H1 (cell line): Measurements from ENCODE around the gene PPP6C. TPM values are rescaled to one million over a fixed set of nuclear protein-coding genes. Genes with fewer than 3 reads are reported as not detected.

ENCODE experiments used
- CTCF ChIA-PET: fragments of 300-600 bp; sonication (Branson Sonifier 250); formaldehyde crosslinking; loops from one replicate; lab custom pipeline; 2021; ENCODE audit not compliant: partially characterized antibody; lab: Charles Lee
- POLR2A ChIA-PET: fragments of 300-600 bp; sonication (Branson Sonifier 250); formaldehyde crosslinking; loops from one replicate; lab custom pipeline; 2021; ENCODE audit warnings: inconsistent platforms; ENCODE audit not compliant: partially characterized antibody; lab: Charles Lee
- DNase-seq, 2 experiments: peaks; one replicate each; pipeline versions ENCODE4 v3.0.0 to v3.0.0-alpha.2; 2010 to 2022; ENCODE audit warnings: low spot score in 2 of 2, low read depth in 1 of 2, mixed read lengths in 1 of 2
- FAIRE-seq: peaks from 2 replicates; lab custom pipeline; 2011; peaks lifted over from hg19 to GRCh38; lab: Jason Lieb, UNC
- H2AFZ ChIP-seq: 2 replicates; pipeline ENCODE4 v1.8.1; 2012; ENCODE audit warnings: low read length, inconsistent platforms
- H2AK5ac ChIP-seq: 2 replicates; pipeline ENCODE4 v1.6.1; 2013; ENCODE audit warnings: low read depth, low read length
- H2BK120ac ChIP-seq: replicated peaks from 2 replicates; pipeline ENCODE3; 2013; ENCODE audit warnings: low read depth, low read length, inconsistent platforms
- H2BK12ac ChIP-seq: 2 replicates; pipeline ENCODE4 v1.6.1; 2013; ENCODE audit warnings: low read depth, low read length
- H2BK15ac ChIP-seq: 2 replicates; pipeline ENCODE4 v1.6.1; 2013; ENCODE audit warnings: low read length
- H2BK20ac ChIP-seq: 2 replicates; pipeline ENCODE4 v1.6.1; 2013; ENCODE audit warnings: low read length
- H2BK5ac ChIP-seq: 2 replicates; pipeline ENCODE4 v1.6.1; 2013; ENCODE audit warnings: low read depth, low read length
- H3K14ac ChIP-seq: 2 replicates; pipeline ENCODE4 v1.6.1; 2013; ENCODE audit warnings: inconsistent platforms; ENCODE audit not compliant: insufficient read length
- H3K18ac ChIP-seq: 2 replicates; pipeline ENCODE4 v1.6.1; 2013; ENCODE audit warnings: low read length; ENCODE audit errors: extremely low read depth
- H3K23ac ChIP-seq: 2 replicates; pipeline ENCODE4 v1.6.1; 2013; ENCODE audit warnings: inconsistent platforms; ENCODE audit not compliant: insufficient read length
- H3K23me2 ChIP-seq: 2 replicates; pipeline ENCODE4 v1.6.1; 2013; ENCODE audit warnings: low read depth, low read length
- H3K27ac ChIP-seq: 2 replicates; pipeline ENCODE4 v1.6.1; 2011; ENCODE audit warnings: low read depth, low read length, inconsistent platforms
- H3K27me3 ChIP-seq, 4 experiments: replicated peaks in 1 of 4; 1 replicate in 1 of 4; 2 replicates in 3 of 4; pipeline versions ENCODE4 v1.6.1 to v1.8.1; 2011 to 2013; ENCODE audit warnings: low read length in 3 of 4, mild to moderate bottlenecking in 3 of 4, inconsistent platforms in 2 of 4, mixed read lengths in 2 of 4, moderate library complexity in 1 of 4; ENCODE audit not compliant: control insufficient read depth in 3 of 4, insufficient read depth in 3 of 4; ENCODE audit errors: extremely low read depth in 1 of 4
- H3K36me3 ChIP-seq, 4 experiments: 2 replicates each; pipeline versions ENCODE4 v1.6.1 to v1.8.1; 2011 to 2013; ENCODE audit warnings: mild to moderate bottlenecking in 4 of 4, low read length in 3 of 4, moderate library complexity in 2 of 4, control low read depth in 1 of 4, inconsistent platforms in 1 of 4; ENCODE audit not compliant: insufficient read depth in 4 of 4, control insufficient read depth in 2 of 4
- H3K4ac ChIP-seq: replicated peaks from 2 replicates; pipeline ENCODE3; 2013; ENCODE audit warnings: low read length, low read depth, mixed read lengths, inconsistent platforms; ENCODE audit not compliant: insufficient read length
- H3K4me1 ChIP-seq, 4 experiments: replicated peaks in 1 of 4; 1 replicate in 1 of 4; 2 replicates in 3 of 4; pipeline versions ENCODE4 v1.6.1 to v1.8.1; 2011 to 2013; ENCODE audit warnings: low read length in 3 of 4, inconsistent platforms in 2 of 4, mixed read lengths in 1 of 4; ENCODE audit not compliant: insufficient read depth in 4 of 4, control insufficient read depth in 3 of 4
- H3K4me2 ChIP-seq, 2 experiments: 2 replicates each; pipeline versions ENCODE4 v1.6.1 to v1.8.1; 2011 to 2013; ENCODE audit warnings: low read depth in 2 of 2, low read length in 2 of 2, control low read depth in 1 of 2, inconsistent platforms in 1 of 2, mild to moderate bottlenecking in 1 of 2; ENCODE audit not compliant: insufficient read depth in 1 of 2
- H3K4me3 ChIP-seq, 4 experiments: fragments of 200-600, 300-600 bp in 1 of 4; sonication (generic), shearing (Covaris generic), sonication (Bioruptor Twin) in 1 of 4; 2 replicates each; pipeline versions ENCODE4 v1.5.1 to v1.8.1; 2011 to 2016; ENCODE audit warnings: low read length in 4 of 4, low read depth in 3 of 4, control low read depth in 2 of 4, inconsistent platforms in 2 of 4, mild to moderate bottlenecking in 2 of 4, mixed read lengths in 1 of 4, moderate library complexity in 1 of 4; ENCODE audit not compliant: insufficient read depth in 2 of 4; ENCODE audit errors: extremely low read depth in 1 of 4
- H3K56ac ChIP-seq: replicated peaks from 2 replicates; pipeline ENCODE3; 2013; ENCODE audit warnings: low read depth, mild to moderate bottlenecking, mixed read lengths, low read length, inconsistent platforms; ENCODE audit not compliant: insufficient read length
- H3K79me1 ChIP-seq: 2 replicates; pipeline ENCODE4 v1.6.1; 2013; ENCODE audit warnings: low read depth, low read length, control low read depth
- H3K79me2 ChIP-seq, 2 experiments: 2 replicates each; pipeline versions ENCODE4 v1.6.1 to v1.8.1; 2012 to 2013; ENCODE audit warnings: low read length in 2 of 2, mild to moderate bottlenecking in 2 of 2, inconsistent platforms in 1 of 2; ENCODE audit not compliant: insufficient read depth in 2 of 2, control insufficient read depth in 1 of 2
- H3K9ac ChIP-seq, 4 experiments: replicated peaks in 1 of 4; 1 replicate in 1 of 4; 2 replicates in 3 of 4; pipeline versions ENCODE4 v1.6.1 to v1.8.1; 2011 to 2013; ENCODE audit warnings: low read depth in 3 of 4, low read length in 3 of 4, control low read depth in 2 of 4, mild to moderate bottlenecking in 2 of 4, moderate library complexity in 2 of 4, inconsistent platforms in 1 of 4; ENCODE audit errors: extremely low read depth in 1 of 4
- H3K9me3 ChIP-seq, 2 experiments: 2 replicates each; pipeline versions ENCODE4 v1.6.1 to v1.8.1; 2012 to 2013; ENCODE audit warnings: mild to moderate bottlenecking in 2 of 2, moderate library complexity in 2 of 2, control low read depth in 1 of 2, inconsistent platforms in 1 of 2, low read depth in 1 of 2, low read length in 1 of 2, mixed read lengths in 1 of 2; ENCODE audit not compliant: insufficient read depth in 2 of 2
- H4K20me1 ChIP-seq, 2 experiments: replicated peaks in 1 of 2; 2 replicates each; pipeline versions ENCODE3 to v1.8.1; 2011 to 2013; ENCODE audit warnings: inconsistent platforms in 2 of 2, low read length in 2 of 2, mild to moderate bottlenecking in 1 of 2; ENCODE audit not compliant: insufficient read depth in 2 of 2, control insufficient read depth in 1 of 2
- H4K5ac ChIP-seq: 2 replicates; pipeline ENCODE4 v1.6.1; 2013; ENCODE audit warnings: low read length, low read depth, mixed read lengths, inconsistent platforms; ENCODE audit not compliant: insufficient read length
- H4K8ac ChIP-seq: 2 replicates; pipeline ENCODE4 v1.8.0; 2013; ENCODE audit warnings: mild to moderate bottlenecking, moderate library complexity, low read length, inconsistent platforms; ENCODE audit not compliant: insufficient read depth; ENCODE audit errors: extremely low read depth
- H4K91ac ChIP-seq: replicated peaks from 2 replicates; pipeline ENCODE3; 2013; ENCODE audit warnings: low read length, mixed read lengths, inconsistent platforms; ENCODE audit not compliant: insufficient read length
- FOSL1 ChIP-seq: IDR thresholded peaks from 2 replicates; pipeline ENCODE4 v1.6.1; 2011; ENCODE audit warnings: mild to moderate bottlenecking, low read depth, low read length, moderate library complexity; ENCODE audit not compliant: insufficient read depth
- GABPA ChIP-seq: IDR thresholded peaks from 2 replicates; pipeline ENCODE4 v1.6.1; 2011; ENCODE audit warnings: mild to moderate bottlenecking, low read length, moderate library complexity, borderline replicate concordance; ENCODE audit not compliant: insufficient read depth
- HDAC6 ChIP-seq: IDR thresholded peaks from one replicate; pipeline ENCODE4 v1.7.1; 2012; ENCODE audit warnings: low read depth, mild to moderate bottlenecking, inconsistent platforms, low read length, moderate library complexity
- KDM1A ChIP-seq: fragments of 200-600, 300-600 bp; sonication (generic); IDR thresholded peaks from 2 replicates; pipeline ENCODE4 v1.7.1; 2016; ENCODE audit warnings: mild to moderate bottlenecking, low read length, borderline replicate concordance
- POU5F1 ChIP-seq: IDR thresholded peaks from 2 replicates; pipeline ENCODE4 v1.6.1; 2011; ENCODE audit warnings: low read depth, mild to moderate bottlenecking, low read length, moderate library complexity
- SAP30 ChIP-seq: fragments of 300-600 bp; sonication (generic); IDR thresholded peaks from 2 replicates; pipeline ENCODE4 v1.7.1; 2012; ENCODE audit warnings: low read length, moderate library complexity, mild to moderate bottlenecking, inconsistent platforms; ENCODE audit not compliant: insufficient read depth, insufficient replicate concordance
- SIRT6 ChIP-seq: IDR thresholded peaks from one replicate; pipeline ENCODE4 v1.7.1; 2012; ENCODE audit warnings: low read length, inconsistent platforms
- SP4 ChIP-seq: IDR thresholded peaks from 2 replicates; pipeline ENCODE4 v1.6.1; 2012; ENCODE audit warnings: low read length, inconsistent platforms
- TBP ChIP-seq: IDR thresholded peaks from 2 replicates; pipeline ENCODE4 v1.6.1; 2011; ENCODE audit warnings: low read depth, low read length, improper control_type of control experiment
- YY1 ChIP-seq: IDR thresholded peaks from 2 replicates; pipeline ENCODE4 v1.6.1; 2011; ENCODE audit warnings: low read depth, mild to moderate bottlenecking, low read length
- WGBS, 2 experiments: shearing (Covaris generic) in 1 of 2; methylation state at CpG; one replicate each; pipeline versions ENCODE4 v1.1.6 to v1.1.7; 2013 to 2015; ENCODE audit warnings: low lambda C conversion rate in 2 of 2, mixed read lengths in 2 of 2, inconsistent platforms in 1 of 2, low coverage in 1 of 2, missing lambda C conversion rate in 1 of 2; ENCODE audit not compliant: insufficient replicate concordance in 2 of 2, insufficient coverage in 1 of 2, insufficient read length in 1 of 2; ENCODE audit errors: extremely low coverage in 1 of 2, missing lambda C conversion rate in 1 of 2; 5-methylcytosine and 5-hydroxymethylcytosine counted together
- polyA plus RNA-seq, 7 experiments: library from polyadenylated mRNA; depleted of rRNA in 3 of 7; stranded (reverse) in 5 of 7; unstranded in 2 of 7; fragments of >200 nt in 5 of 7; fragments of 200-250 nt in 2 of 7; gene quantifications; 1 replicate in 5 of 7; 2 replicates in 1 of 7; 4 replicates in 1 of 7; pipeline versions ENCODE4 v1.2.1 to v1.2.3, GENCODE V29; 2011 to 2013; ENCODE audit warnings: missing spikeins in 2 of 7, mixed read lengths in 2 of 7
- total RNA-seq: library from RNA; stranded (reverse); fragmentation: NEBNext Ultra II Directional; extraction: Animal tissue kit (Norgen Biotek cat#: 25700); gene quantifications from 2 replicates; pipeline ENCODE4 v1.2.1, GENCODE V29; 2021
- TF ChIP-seq, protein P1 (sequence below): IDR thresholded peaks from 2 replicates; pipeline ENCODE4 v1.6.1; 2012; ENCODE audit warnings: low read length, inconsistent platforms
- TF ChIP-seq, protein P2 (sequence below): IDR thresholded peaks from 2 replicates; pipeline ENCODE4 v1.6.1; 2011; ENCODE audit warnings: low read depth, mild to moderate bottlenecking, low read length; ENCODE audit not compliant: insufficient read depth

The PPP6C gene
- total and polyA plus RNA-seq, 2 of the 8 experiments (the other 6 are each of a cell fraction or from before 2014, with no cell fraction given) = 22.8 to 52.3 TPM

DNA sequence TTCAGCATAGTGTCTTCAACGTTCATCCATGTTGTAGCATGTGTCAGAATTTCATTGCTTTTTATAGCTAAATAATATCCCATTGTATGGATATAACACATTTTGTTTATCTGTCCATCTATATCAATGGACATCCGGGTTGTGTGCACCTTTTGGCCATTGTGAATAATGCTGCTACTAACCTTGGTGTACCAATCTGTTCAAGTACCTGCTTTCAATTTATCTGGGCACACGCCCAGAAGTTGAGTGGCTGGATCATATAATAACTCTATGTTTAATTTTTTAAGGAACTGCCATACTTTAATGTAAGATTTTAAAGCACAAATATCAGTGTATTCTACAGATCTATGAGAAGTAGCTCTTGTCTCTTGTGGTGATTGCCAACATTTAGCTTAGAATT is 89.8 kb downstream of the PPP6C start:
- H2BK5ac ChIP-seq = no peak overlapping the region
- H3K79me2 ChIP-seq = peaks cover 0 to 12% of the 10 kb centered on the region in 2 experiments; a peak in 2 of 4 replicates
- ChIA-PET CTCF (no interaction called here), POLR2A (interaction anchor here (0.6 kb wide), 1 partner anchor 392 kb away, joined by 3 read pairs; no protein-coding TSS in a partner anchor)
- no peaks in the 10 kb centered on the region for H3K36me3 ChIP-seq
- H3K9me3 ChIP-seq = peaks cover 0 to 6% of the 10 kb centered on the region in 2 experiments; a peak in 1 of 4 replicates
- DNase-seq = no peak
- no peaks in the 10 kb centered on the region for H3K23me2 ChIP-seq
- H3K4ac ChIP-seq = no peak overlapping the region
- H3K4me2 ChIP-seq = no peak overlapping the region
- H3K4me3 ChIP-seq = no peak overlapping the region
- H3K23ac ChIP-seq = no peak overlapping the region
- no peak overlapping the region for H3K14ac ChIP-seq
- H3K9ac ChIP-seq = no peak overlapping the region
- no peak for FAIRE-seq
- no peak overlapping the region for H3K56ac ChIP-seq
- no peak overlapping the region for H2BK12ac ChIP-seq
- H3K4me1 ChIP-seq = no peaks in the 10 kb centered on the region
- H4K20me1 ChIP-seq = peaks cover 0 to 3% of the 10 kb centered on the region in 2 experiments
- H2BK15ac ChIP-seq = no peak overlapping the region
- no peak overlapping the region for H4K5ac ChIP-seq
- no peak overlapping the region for H2AFZ ChIP-seq
- H4K8ac ChIP-seq = no peak overlapping the region
- H2BK120ac ChIP-seq = no peak overlapping the region
- no peaks in the 10 kb centered on the region for H3K27me3 ChIP-seq
- WGBS, 2 experiments = 91% methylated on average over 3 of the region's 3 CpGs; no CpG with 5 or more reads in 1 of the 2 experiments
- no peak overlapping the region for H3K18ac ChIP-seq
- no peak overlapping the region for H2BK20ac ChIP-seq
- H4K91ac ChIP-seq = no peak overlapping the region
- no peak overlapping the region for H2AK5ac ChIP-seq
- no peak overlapping the region for H3K27ac ChIP-seq
- H3K79me1 ChIP-seq = peaks cover 7% of the 10 kb centered on the region; the same call in 1 of the 2 replicates
- TF ChIP-seq TBP = no peak
- no peak for TF ChIP-seq SP4
- TF ChIP-seq HDAC6 = no peak
- TF ChIP-seq GABPA = no peak
- TF ChIP-seq, protein P1, sequence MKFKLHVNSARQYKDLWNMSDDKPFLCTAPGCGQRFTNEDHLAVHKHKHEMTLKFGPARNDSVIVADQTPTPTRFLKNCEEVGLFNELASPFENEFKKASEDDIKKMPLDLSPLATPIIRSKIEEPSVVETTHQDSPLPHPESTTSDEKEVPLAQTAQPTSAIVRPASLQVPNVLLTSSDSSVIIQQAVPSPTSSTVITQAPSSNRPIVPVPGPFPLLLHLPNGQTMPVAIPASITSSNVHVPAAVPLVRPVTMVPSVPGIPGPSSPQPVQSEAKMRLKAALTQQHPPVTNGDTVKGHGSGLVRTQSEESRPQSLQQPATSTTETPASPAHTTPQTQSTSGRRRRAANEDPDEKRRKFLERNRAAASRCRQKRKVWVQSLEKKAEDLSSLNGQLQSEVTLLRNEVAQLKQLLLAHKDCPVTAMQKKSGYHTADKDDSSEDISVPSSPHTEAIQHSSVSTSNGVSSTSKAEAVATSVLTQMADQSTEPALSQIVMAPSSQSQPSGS = no peak
- TF ChIP-seq FOSL1 = no peak
- no peak for TF ChIP-seq SAP30
- no peak for TF ChIP-seq POU5F1
- no peak for TF ChIP-seq YY1
- no peak for TF ChIP-seq KDM1A
- TF ChIP-seq, protein P2, sequence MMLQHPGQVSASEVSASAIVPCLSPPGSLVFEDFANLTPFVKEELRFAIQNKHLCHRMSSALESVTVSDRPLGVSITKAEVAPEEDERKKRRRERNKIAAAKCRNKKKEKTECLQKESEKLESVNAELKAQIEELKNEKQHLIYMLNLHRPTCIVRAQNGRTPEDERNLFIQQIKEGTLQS = no peak
- no peak for TF ChIP-seq SIRT6
